ENCODE data around the gene LRRC46.

Gene LRRC46

GRCh38 chr17:47800686-47801085, 30.8 kb upstream of the LRRC46 start:
- H3K27me3 ChIP-seq (ENCODE audit: control insufficient read depth in 1 of 2, insufficient read depth in 1 of 2, low read length in 2 of 2), result peaks cover 28 to 58% of the 10 kb centered on the region in 2 experiments
- H3K4ac ChIP-seq (ENCODE audit: low read depth in 1 of 2, low read length in 2 of 2), result no peak overlapping the region
- H3K4me2 ChIP-seq (ENCODE audit: low read length, poor library complexity, severe bottlenecking), result no peak overlapping the region
- no peak overlapping the region for H3K23ac ChIP-seq (ENCODE audit: low read length in 2 of 2)
- H3K9me3 ChIP-seq (ENCODE audit: control insufficient read depth, low read length), result no peaks in the 10 kb centered on the region
- H3K9ac ChIP-seq (ENCODE audit: low read length), result no peak overlapping the region
- H2AK5ac ChIP-seq (ENCODE audit: low read length, severe bottlenecking), result no peak overlapping the region
- no peaks in the 10 kb centered on the region for H3K4me1 ChIP-seq (ENCODE audit: control insufficient read depth, insufficient read depth, low read depth, low read length)
- no peak overlapping the region for H4K8ac ChIP-seq (ENCODE audit: low read length)
- H3K27ac ChIP-seq (ENCODE audit: low read length, poor library complexity, severe bottlenecking), result no peak overlapping the region
- no peaks in the 10 kb centered on the region for H3K79me1 ChIP-seq (replicated peaks; ENCODE audit: low read length, poor library complexity, severe bottlenecking)
- no peak overlapping the region for H2BK5ac ChIP-seq (ENCODE audit: low read depth, low read length, poor library complexity, severe bottlenecking)
- H4K91ac ChIP-seq (ENCODE audit: low read length), result no peak overlapping the region
- DNase-seq, result no peak
- no peaks in the 10 kb centered on the region for H3K36me3 ChIP-seq (ENCODE audit: control insufficient read depth in 1 of 2, insufficient read depth in 2 of 2, low read depth in 1 of 2, low read length in 2 of 2)
- no peak overlapping the region for H2BK12ac ChIP-seq (ENCODE audit: low read length in 2 of 2)
- H3K14ac ChIP-seq (ENCODE audit: low read length in 2 of 2), result no peak overlapping the region
- no peak overlapping the region for H3K4me3 ChIP-seq (ENCODE audit: insufficient read depth in 1 of 2, low read depth in 1 of 2, low read length in 2 of 2)
- no peak overlapping the region for H2AFZ ChIP-seq (ENCODE audit: low read depth, low read length)
- H3K18ac ChIP-seq (ENCODE audit: low read depth in 1 of 2, low read length in 2 of 2), result no peak overlapping the region
- H2BK15ac ChIP-seq (ENCODE audit: low read depth, poor library complexity, severe bottlenecking), result no peak overlapping the region
- H2BK120ac ChIP-seq (ENCODE audit: low read depth, low read length), result no peak overlapping the region
- 89% methylated on average over 9 of the region's 12 CpGs for WGBS

- no peak overlapping the region for H3K4ac ChIP-seq (ENCODE audit: low read depth in 1 of 2, low read length in 2 of 2)
- no peaks in the 10 kb centered on the region for H3K4me1 ChIP-seq (ENCODE audit: control insufficient read depth, insufficient read depth, low read depth, low read length)
- no peak overlapping the region for H2AFZ ChIP-seq (ENCODE audit: low read depth, low read length)
- no peaks in the 10 kb centered on the region for H3K36me3 ChIP-seq (ENCODE audit: control insufficient read depth in 1 of 2, insufficient read depth in 2 of 2, low read depth in 1 of 2, low read length in 2 of 2)
- no peak overlapping the region for H2AK5ac ChIP-seq (ENCODE audit: low read length, severe bottlenecking)
- H2BK120ac ChIP-seq (ENCODE audit: low read depth, low read length), result no peak overlapping the region
- no peak overlapping the region for H3K9ac ChIP-seq (ENCODE audit: low read length)
- H3K9me3 ChIP-seq (ENCODE audit: control insufficient read depth, low read length), result no peaks in the 10 kb centered on the region
- no peak overlapping the region for H2BK15ac ChIP-seq (ENCODE audit: low read depth, poor library complexity, severe bottlenecking)
- no peak overlapping the region for H3K14ac ChIP-seq (ENCODE audit: low read length in 2 of 2)
- no peak overlapping the region for H4K8ac ChIP-seq (ENCODE audit: low read length)
- H3K27ac ChIP-seq (ENCODE audit: low read length, poor library complexity, severe bottlenecking), result no peak overlapping the region
- H2BK5ac ChIP-seq (ENCODE audit: low read depth, low read length, poor library complexity, severe bottlenecking), result no peak overlapping the region
- no peak overlapping the region for H3K23ac ChIP-seq (ENCODE audit: low read length in 2 of 2)
- no peak overlapping the region for H3K4me2 ChIP-seq (ENCODE audit: low read length, poor library complexity, severe bottlenecking)
- no peak overlapping the region for H3K18ac ChIP-seq (ENCODE audit: low read depth in 1 of 2, low read length in 2 of 2)
- H3K27me3 ChIP-seq (ENCODE audit: control insufficient read depth in 1 of 2, insufficient read depth in 1 of 2, low read length in 2 of 2), result peaks cover 28 to 62% of the 10 kb centered on the region in 2 experiments
- no peak overlapping the region for H4K91ac ChIP-seq (ENCODE audit: low read length)
- no peak for DNase-seq
- no peak overlapping the region for H3K4me3 ChIP-seq (ENCODE audit: insufficient read depth in 1 of 2, low read depth in 1 of 2, low read length in 2 of 2)
- no peak overlapping the region for H2BK12ac ChIP-seq (ENCODE audit: low read length in 2 of 2)
- no peaks in the 10 kb centered on the region for H3K79me1 ChIP-seq (replicated peaks; ENCODE audit: low read length, poor library complexity, severe bottlenecking)
- 90% methylated on average over 4 of the region's 4 CpGs for WGBS
Measured at GRCh38 chr17:47801176-47801765, 30.2 kb upstream of the LRRC46 start.

GRCh38 chr17:47801906-47802305, 29.6 kb upstream of the LRRC46 start:
- 52% methylated on average over 5 of the region's 6 CpGs for WGBS
- H4K91ac ChIP-seq (ENCODE audit: low read length), result no peak overlapping the region
- no peak overlapping the region for H2BK120ac ChIP-seq (ENCODE audit: low read depth, low read length)
- H3K27ac ChIP-seq (ENCODE audit: low read length, poor library complexity, severe bottlenecking), result no peak overlapping the region
- no peak overlapping the region for H3K9ac ChIP-seq (ENCODE audit: low read length)
- H2BK12ac ChIP-seq (ENCODE audit: low read length in 2 of 2), result no peak overlapping the region
- no peak overlapping the region for H2AFZ ChIP-seq (ENCODE audit: low read depth, low read length)
- no peak overlapping the region for H3K4ac ChIP-seq (ENCODE audit: low read depth in 1 of 2, low read length in 2 of 2)
- H4K8ac ChIP-seq (ENCODE audit: low read length), result no peak overlapping the region
- no peak overlapping the region for H3K14ac ChIP-seq (ENCODE audit: low read length in 2 of 2)
- DNase-seq, result no peak
- H3K79me1 ChIP-seq (replicated peaks; ENCODE audit: low read length, poor library complexity, severe bottlenecking), result no peaks in the 10 kb centered on the region
- no peak overlapping the region for H2BK15ac ChIP-seq (ENCODE audit: low read depth, poor library complexity, severe bottlenecking)
- no peak overlapping the region for H3K4me2 ChIP-seq (ENCODE audit: low read length, poor library complexity, severe bottlenecking)
- H3K4me1 ChIP-seq (ENCODE audit: control insufficient read depth, insufficient read depth, low read depth, low read length), result no peaks in the 10 kb centered on the region
- H2AK5ac ChIP-seq (ENCODE audit: low read length, severe bottlenecking), result no peak overlapping the region
- H3K27me3 ChIP-seq (ENCODE audit: control insufficient read depth in 1 of 2, insufficient read depth in 1 of 2, low read length in 2 of 2), result peaks cover 28 to 68% of the 10 kb centered on the region in 2 experiments
- no peak overlapping the region for H3K23ac ChIP-seq (ENCODE audit: low read length in 2 of 2)
- H3K4me3 ChIP-seq (ENCODE audit: insufficient read depth in 1 of 2, low read depth in 1 of 2, low read length in 2 of 2), result no peak overlapping the region
- H3K9me3 ChIP-seq (ENCODE audit: control insufficient read depth, low read length), result no peaks in the 10 kb centered on the region
- H3K18ac ChIP-seq (ENCODE audit: low read depth in 1 of 2, low read length in 2 of 2), result no peak overlapping the region
- no peak overlapping the region for H2BK5ac ChIP-seq (ENCODE audit: low read depth, low read length, poor library complexity, severe bottlenecking)
- peaks cover 4% of the 10 kb centered on the region in 2 experiments for H3K36me3 ChIP-seq (ENCODE audit: control insufficient read depth in 1 of 2, insufficient read depth in 2 of 2, low read depth in 1 of 2, low read length in 2 of 2)

- Histone ChIP-seq H3K27me3 (ENCODE audit: control insufficient read depth in 1 of 2, insufficient read depth in 1 of 2, low read length in 2 of 2) (peaks cover 28 to 73% of the 10 kb centered on the region in 2 experiments), H2BK12ac (ENCODE audit: low read length in 2 of 2) (no peak overlapping the region), H3K79me1 (replicated peaks; ENCODE audit: low read length, poor library complexity, severe bottlenecking) (no peaks in the 10 kb centered on the region), H3K4me3 (ENCODE audit: insufficient read depth in 1 of 2, low read depth in 1 of 2, low read length in 2 of 2) (no peak overlapping the region), H2AFZ (ENCODE audit: low read depth, low read length) (no peak overlapping the region), H3K36me3 (ENCODE audit: control insufficient read depth in 1 of 2, insufficient read depth in 2 of 2, low read depth in 1 of 2, low read length in 2 of 2) (peaks cover 9 to 10% of the 10 kb centered on the region in 2 experiments), H4K91ac (ENCODE audit: low read length) (no peak overlapping the region), H2AK5ac (ENCODE audit: low read length, severe bottlenecking) (no peak overlapping the region), H3K14ac (ENCODE audit: low read length in 2 of 2) (no peak overlapping the region), H2BK120ac (ENCODE audit: low read depth, low read length) (no peak overlapping the region), H3K18ac (ENCODE audit: low read depth in 1 of 2, low read length in 2 of 2) (no peak overlapping the region), H2BK15ac (ENCODE audit: low read depth, poor library complexity, severe bottlenecking) (no peak overlapping the region), H3K4ac (ENCODE audit: low read depth in 1 of 2, low read length in 2 of 2) (no peak overlapping the region), H3K9me3 (ENCODE audit: control insufficient read depth, low read length) (no peaks in the 10 kb centered on the region), H3K9ac (ENCODE audit: low read length) (no peak overlapping the region), H2BK5ac (ENCODE audit: low read depth, low read length, poor library complexity, severe bottlenecking) (no peak overlapping the region), H4K8ac (ENCODE audit: low read length) (no peak overlapping the region), H3K23ac (ENCODE audit: low read length in 2 of 2) (no peak overlapping the region), H3K27ac (ENCODE audit: low read length, poor library complexity, severe bottlenecking) (no peak overlapping the region), H3K4me1 (ENCODE audit: control insufficient read depth, insufficient read depth, low read depth, low read length) (no peaks in the 10 kb centered on the region), H3K4me2 (ENCODE audit: low read length, poor library complexity, severe bottlenecking) (no peak overlapping the region)
- WGBS, result 33% methylated on average over 9 of the region's 9 CpGs
- DNase-seq, result peak; percentile 57
Measured at GRCh38 chr17:47802341-47803022, 29.0 kb upstream of the LRRC46 start.

Measured in mesenchymal stem cell (in vitro differentiated cells and primary cell).